Pancreas (tissue), 10 donors: ENCODE results near the gene BMERB1. TPM values are rescaled to one million over a fixed set of nuclear protein-coding genes. Genes with fewer than 3 reads are reported as not detected.
A peak's percentile ranks its signal among the peaks of the same experiment; 100 is the strongest.
"Not testable (repeated sequence)": the region's sequence is repeated elsewhere in the genome, so short reads cannot be mapped to it uniquely, and the experiment has no call there.

Experiments used
- ATAC-seq, 4 donors: fragments of 200-7000 bp; cut with Tn5 transposase; one replicate each; pipeline versions ENCODE4 v1.8.0 to v1.9.1; 2020; ENCODE audit warnings: mild to moderate bottlenecking in 4 of 4, moderate library complexity in 4 of 4
- DNase-seq, 6 donors: peaks; one replicate each; pipeline ENCODE4 v3.0.0-alpha.2; 2020
- FAIRE-seq: peaks from 2 replicates; lab custom pipeline; 2012; peaks lifted over from hg19 to GRCh38; lab: Jason Lieb, UNC
- H3K27ac ChIP-seq, 4 donors: fragments of 200-600 bp; sonication (generic); 1 replicate in 3 of 4; 2 replicates in 1 of 4; pipeline versions ENCODE4 v1.5.0 to v1.8.0; 2020
- H3K27me3 ChIP-seq, 4 donors: fragments of 200-600 bp; one replicate each; pipeline ENCODE4 v1.8.0; 2021
- H3K36me3 ChIP-seq, 3 donors: fragments of 200-600 bp; sonication (generic) in 1 of 3; one replicate each; pipeline versions ENCODE4 v1.5.0 to v1.8.0; 2020 to 2021
- H3K4me1 ChIP-seq, 3 donors: fragments of 200-600 bp; one replicate each; pipeline ENCODE4 v1.8.0; 2021
- H3K4me3 ChIP-seq, 4 donors: fragments of 200-600 bp; sonication (generic) in 2 of 4; one replicate each; pipeline versions ENCODE4 v1.5.0 to v1.8.0; 2020 to 2021
- H3K9me3 ChIP-seq, 4 donors: fragments of 200-600 bp; one replicate each; pipeline ENCODE4 v1.8.0; 2021
- WGBS, 2 donors: extraction: QIAGEN DNeasy Blood & Tissue Kit; methylation state at CpG; one replicate each; pipeline ENCODE4 v1.1.7; 2013; 5-methylcytosine and 5-hydroxymethylcytosine counted together
- intact Hi-C, 3 donors: fragments of 100-400 bp; cut with DNase I; formaldehyde crosslinking; loops; one replicate each; pipeline versions ENCODE4 v1.11.1 to v1.14.2; 2022
- polyA plus RNA-seq, 2 donors: library from polyadenylated mRNA; stranded (reverse); fragments of 200-250 nt; gene quantifications; one replicate each; pipeline ENCODE4 v1.2.3, GENCODE V29; 2013
- total RNA-seq, 6 donors: library from RNA; stranded (reverse); fragmentation: NEBNext Ultra II Directional in 4 of 6; extraction: Animal tissue kit (Norgen Biotek cat#: 25700) in 4 of 6; gene quantifications; one replicate each; pipeline versions ENCODE4 v1.2.1 to v1.2.4, GENCODE V29; 2021 to 2023
- TF ChIP-seq, protein P1 (sequence below), 4 donors: fragments of 200-600 bp; sonication (generic) in 3 of 4; IDR thresholded peaks; one replicate each; pipeline versions ENCODE4 v1.5.0 to v1.8.0; 2021; ENCODE audit warnings: antibody characterized with exemption in 4 of 4
- donor health status: healthy with polysubstance abuse.
- donor health status: DM: no; HTN: no; CAD: no; lungs with moderate emphysema.
- donor health status: DM: no; HTN: no; CAD: no.
- donor health status: control.
- donor health status: control.
- donor health status: Bipolar disorder and iron deficiency.
- donor health status: DM: yes; HTN: yes; CAD: no.
- donor health status: DM: no; HTN: no; CAD: no.
- donor health status: DM: no; HTN: no; CAD: no.
- donor health status: DM: yes; HTN: yes; CAD: no.

The BMERB1 gene
- total and polyA plus RNA-seq, 8 donors = 10.3 to 21.7 (median 17.5) TPM

DNA sequence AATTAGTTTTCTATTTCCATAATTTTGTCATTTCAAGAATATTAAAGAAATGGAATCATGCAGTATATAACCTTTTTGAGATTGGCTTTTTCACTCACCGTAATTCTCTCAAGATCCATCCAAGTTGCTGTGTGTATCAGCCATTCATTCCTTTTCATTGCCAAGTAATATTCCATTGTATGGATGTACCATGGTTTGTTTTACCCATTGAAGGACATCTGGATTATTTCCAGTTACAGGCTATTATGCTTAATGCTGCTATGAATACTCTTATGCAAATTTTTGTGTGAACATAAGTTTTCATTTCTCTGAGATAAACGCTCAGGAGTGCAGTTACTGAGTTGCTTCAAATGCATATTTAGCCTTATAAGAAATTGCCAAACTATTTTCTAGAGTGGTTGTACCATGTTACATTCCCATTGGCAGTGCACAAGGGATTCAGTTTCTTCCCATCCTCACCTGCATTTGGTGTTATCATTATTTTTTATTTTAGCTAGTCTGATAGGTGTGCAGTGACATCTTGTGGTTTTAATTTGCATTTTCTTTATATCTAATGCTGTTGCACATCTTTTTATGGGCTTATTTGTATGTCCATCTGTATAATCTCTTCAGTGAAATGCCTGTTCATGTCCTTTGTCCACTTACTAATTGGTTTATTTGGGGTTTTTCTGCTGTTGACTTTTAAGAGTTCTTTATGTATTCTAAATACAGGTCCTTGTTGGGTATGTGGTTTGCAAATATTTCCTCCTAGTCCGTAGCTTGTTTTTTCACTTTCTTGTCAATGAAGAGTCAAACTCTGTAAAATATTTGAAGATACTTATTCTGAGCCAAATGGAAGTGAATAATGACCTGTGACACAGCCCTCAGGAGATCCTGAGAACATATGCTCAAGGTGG lies 32.7 kb downstream of the BMERB1 start:
- FAIRE-seq (no peak), DNase-seq (no peak), ATAC-seq (peak in 3 of 4 donors; percentile 29 to 58 (median 42))
- Histone ChIP-seq H3K9me3 (no peaks in the 10 kb centered on the region), H3K27ac (no peak overlapping the region), H3K4me3 (no peak overlapping the region), H3K4me1 (peaks cover 0 to 8% (median 7%) of the 10 kb centered on the region in 3 donors), H3K36me3 (no peaks in the 10 kb centered on the region), H3K27me3 (no peaks in the 10 kb centered on the region)
- 60 to 65% methylated on average over 3 of the region's 3 CpGs for WGBS, 2 donors
- intact Hi-C loops = no loop called here
- TF ChIP-seq, protein P1, sequence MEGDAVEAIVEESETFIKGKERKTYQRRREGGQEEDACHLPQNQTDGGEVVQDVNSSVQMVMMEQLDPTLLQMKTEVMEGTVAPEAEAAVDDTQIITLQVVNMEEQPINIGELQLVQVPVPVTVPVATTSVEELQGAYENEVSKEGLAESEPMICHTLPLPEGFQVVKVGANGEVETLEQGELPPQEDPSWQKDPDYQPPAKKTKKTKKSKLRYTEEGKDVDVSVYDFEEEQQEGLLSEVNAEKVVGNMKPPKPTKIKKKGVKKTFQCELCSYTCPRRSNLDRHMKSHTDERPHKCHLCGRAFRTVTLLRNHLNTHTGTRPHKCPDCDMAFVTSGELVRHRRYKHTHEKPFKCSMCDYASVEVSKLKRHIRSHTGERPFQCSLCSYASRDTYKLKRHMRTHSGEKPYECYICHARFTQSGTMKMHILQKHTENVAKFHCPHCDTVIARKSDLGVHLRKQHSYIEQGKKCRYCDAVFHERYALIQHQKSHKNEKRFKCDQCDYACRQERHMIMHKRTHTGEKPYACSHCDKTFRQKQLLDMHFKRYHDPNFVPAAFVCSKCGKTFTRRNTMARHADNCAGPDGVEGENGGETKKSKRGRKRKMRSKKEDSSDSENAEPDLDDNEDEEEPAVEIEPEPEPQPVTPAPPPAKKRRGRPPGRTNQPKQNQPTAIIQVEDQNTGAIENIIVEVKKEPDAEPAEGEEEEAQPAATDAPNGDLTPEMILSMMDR (IDR thresholded peaks at IDR 0.05) = peak in 2 of 4 donors; percentile 21 to 34

DNA sequence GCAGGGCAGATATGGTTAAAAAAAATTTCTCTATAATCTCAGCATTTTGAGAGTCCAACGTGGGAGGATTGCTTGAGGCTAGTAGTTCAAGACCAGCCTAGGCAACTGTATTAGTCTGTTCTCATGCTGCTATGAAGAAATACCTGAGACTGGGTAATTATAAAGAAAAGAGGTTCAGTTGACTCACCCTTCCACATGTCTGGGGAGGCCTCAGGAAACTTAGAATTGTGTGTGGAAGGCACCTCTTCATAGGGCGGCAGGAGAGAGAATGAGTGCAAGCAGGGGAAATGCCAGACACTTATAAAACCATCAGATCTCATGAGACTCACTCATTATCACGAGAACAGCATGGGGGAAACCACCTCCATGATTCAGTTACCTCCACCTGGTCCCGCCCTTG lies 42.6 kb downstream of the BMERB1 start:
- intact Hi-C loops, H3K36me3 ChIP-seq, FAIRE-seq, ATAC-seq, H3K27me3 ChIP-seq, H3K27ac ChIP-seq, H3K9me3 ChIP-seq, H3K4me1 ChIP-seq, DNase-seq, H3K4me3 ChIP-seq: not testable (repeated sequence)
- 84 to 97% methylated on average over 4 of the region's 4 CpGs for WGBS, 2 donors

DNA sequence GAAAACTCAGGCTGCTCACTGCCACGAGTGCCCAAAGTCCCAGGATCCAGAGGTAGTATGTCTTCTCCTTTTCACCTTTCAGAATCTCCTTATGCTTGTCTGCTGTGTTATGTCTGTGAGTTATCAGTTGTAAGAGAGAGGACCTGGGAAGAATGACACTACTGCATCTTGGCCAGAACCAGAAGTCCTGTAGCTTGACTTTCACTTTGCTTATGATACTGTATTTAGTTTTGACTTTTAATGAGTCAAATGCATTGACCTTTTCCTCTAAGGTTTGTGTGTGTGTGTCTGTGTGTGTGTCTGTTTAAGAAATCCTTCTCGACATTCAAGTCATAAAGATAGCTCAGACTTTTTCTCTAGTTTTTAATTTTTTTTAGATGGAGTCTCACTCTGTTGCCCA lies 43.4 kb downstream of the BMERB1 start:
- Histone ChIP-seq H3K36me3 (no peaks in the 10 kb centered on the region), H3K27ac (no peak overlapping the region), H3K9me3 (no peaks in the 10 kb centered on the region), H3K27me3 (no peaks in the 10 kb centered on the region), H3K4me3 (no peak overlapping the region), H3K4me1 (peaks cover 0 to 8% (median 0%) of the 10 kb centered on the region in 3 donors)
- no peak for ATAC-seq
- FAIRE-seq = no peak
- 76 to 84% methylated on average over 2 of the region's 2 CpGs for WGBS, 2 donors
- no peak for DNase-seq
- TF ChIP-seq, protein P1 (IDR thresholded peaks at IDR 0.05) = no peak
- intact Hi-C loops = no loop called here

DNA sequence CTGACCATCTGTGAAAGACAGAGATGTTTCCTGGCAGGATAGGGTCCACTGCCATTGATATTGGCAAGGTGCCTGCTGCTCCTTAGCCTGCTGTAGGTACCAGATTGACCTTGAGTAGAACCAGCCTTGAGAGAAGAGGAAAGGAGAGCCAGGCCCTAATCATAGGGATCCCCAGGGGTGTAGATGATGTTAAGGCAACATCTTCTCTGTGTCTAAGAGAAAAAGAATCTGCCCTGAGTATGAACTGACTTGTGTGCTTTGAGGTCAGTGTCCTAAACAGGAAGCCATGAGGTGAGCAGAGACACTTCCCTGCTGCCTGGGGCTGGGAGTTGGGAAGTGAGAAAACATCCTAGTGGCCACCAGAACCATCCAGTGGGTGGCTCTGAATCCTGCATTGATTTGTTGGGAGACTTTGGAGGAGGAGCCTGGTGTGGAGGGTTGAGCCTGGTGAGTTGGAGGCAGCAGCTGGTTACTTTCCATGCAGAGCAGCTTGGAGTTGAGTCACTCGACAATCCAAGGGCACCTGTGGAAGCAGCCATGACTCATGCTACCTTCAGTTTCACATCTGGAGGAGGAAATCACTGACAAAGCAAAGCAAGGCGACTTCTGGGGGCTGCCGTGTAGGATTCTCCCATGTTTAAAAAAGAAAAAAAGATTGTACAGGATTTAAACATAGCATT lies 47.8 kb downstream of the BMERB1 start:
- TF ChIP-seq, protein P1 (IDR thresholded peaks at IDR 0.05) = no peak
- intact Hi-C loops = no loop called here
- no peak for FAIRE-seq
- ATAC-seq = peak; percentile 98 to 99 (median 98)
- Histone ChIP-seq H3K27ac (peak overlapping the region in 3 of 4 donors; percentile 36 to 85 (median 79)), H3K9me3 (no peaks in the 10 kb centered on the region), H3K4me1 (peaks cover 0 to 10% (median 0%) of the 10 kb centered on the region in 3 donors), H3K27me3 (no peaks in the 10 kb centered on the region), H3K4me3 (no peak overlapping the region), H3K36me3 (no peaks in the 10 kb centered on the region)
- WGBS, 2 donors = 31 to 32% methylated on average over 3 of the region's 3 CpGs
- peak in 5 of 6 donors; percentile 77 to 90 (median 88) for DNase-seq

DNA sequence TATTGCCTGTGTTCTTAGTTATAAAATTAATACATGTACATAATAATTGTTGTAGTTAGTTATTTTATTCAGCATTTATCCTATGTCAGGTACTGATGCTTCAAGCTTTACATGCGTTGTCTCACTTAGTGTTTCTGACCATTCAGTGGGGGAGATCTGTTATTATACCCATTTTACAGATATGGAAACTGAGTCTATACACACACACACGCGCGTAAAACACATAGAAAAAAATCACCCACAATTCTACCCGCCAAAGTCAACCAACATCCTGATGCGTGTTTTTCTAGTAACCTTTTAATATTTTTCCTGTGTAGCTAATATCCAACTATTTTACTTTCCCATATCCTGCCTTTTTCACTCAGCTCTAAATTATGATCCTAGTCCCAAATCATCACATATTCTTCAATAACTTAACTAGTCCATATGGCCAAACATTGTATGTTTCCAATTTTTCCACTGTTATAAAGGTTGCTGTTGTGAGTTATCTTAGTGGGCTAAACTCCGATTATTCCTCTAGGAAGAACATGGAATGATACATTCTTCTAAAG lies 48.4 kb downstream of the BMERB1 start:
- Histone ChIP-seq H3K27ac (peak overlapping the region in 2 of 4 donors; percentile 50 to 79), H3K9me3 (no peaks in the 10 kb centered on the region), H3K4me3 (no peak overlapping the region), H3K4me1 (peaks cover 0 to 10% (median 0%) of the 10 kb centered on the region in 3 donors), H3K36me3 (no peaks in the 10 kb centered on the region), H3K27me3 (no peaks in the 10 kb centered on the region)
- DNase-seq (no peak), FAIRE-seq (no peak), ATAC-seq (peak in 1 of 4 donors; percentile 6)
- TF ChIP-seq, protein P1 (IDR thresholded peaks at IDR 0.05) = no peak
- intact Hi-C loops = no loop called here
- 92 to 97% methylated on average over 7 of the region's 7 CpGs for WGBS, 2 donors
